ENCODE measurements around the gene PROM2.

DNA sequence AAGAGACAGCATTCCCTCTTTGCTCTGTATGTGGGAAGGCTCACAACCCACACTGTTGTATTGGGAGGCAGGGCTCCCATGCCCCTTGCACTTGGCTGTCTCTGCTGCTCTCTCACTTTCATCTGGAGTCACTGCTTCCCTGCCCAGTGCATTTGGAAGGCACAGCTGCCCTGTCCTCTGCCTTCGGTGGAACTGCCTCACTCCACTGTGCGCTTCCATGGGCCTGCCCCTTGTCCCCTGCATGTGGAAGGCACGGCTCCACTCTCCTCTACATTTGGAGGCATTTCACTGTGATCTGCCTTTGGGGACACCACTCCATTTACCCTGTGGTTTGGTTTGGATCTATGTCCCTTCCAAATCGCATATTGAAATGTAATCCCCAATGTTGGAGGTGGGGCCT lies 9.1 kb upstream of the PROM2 start:
- TF ChIP-seq POLR2A (IDR thresholded peaks at IDR 0.05), result no peak
- TF ChIP-seq, protein P1, sequence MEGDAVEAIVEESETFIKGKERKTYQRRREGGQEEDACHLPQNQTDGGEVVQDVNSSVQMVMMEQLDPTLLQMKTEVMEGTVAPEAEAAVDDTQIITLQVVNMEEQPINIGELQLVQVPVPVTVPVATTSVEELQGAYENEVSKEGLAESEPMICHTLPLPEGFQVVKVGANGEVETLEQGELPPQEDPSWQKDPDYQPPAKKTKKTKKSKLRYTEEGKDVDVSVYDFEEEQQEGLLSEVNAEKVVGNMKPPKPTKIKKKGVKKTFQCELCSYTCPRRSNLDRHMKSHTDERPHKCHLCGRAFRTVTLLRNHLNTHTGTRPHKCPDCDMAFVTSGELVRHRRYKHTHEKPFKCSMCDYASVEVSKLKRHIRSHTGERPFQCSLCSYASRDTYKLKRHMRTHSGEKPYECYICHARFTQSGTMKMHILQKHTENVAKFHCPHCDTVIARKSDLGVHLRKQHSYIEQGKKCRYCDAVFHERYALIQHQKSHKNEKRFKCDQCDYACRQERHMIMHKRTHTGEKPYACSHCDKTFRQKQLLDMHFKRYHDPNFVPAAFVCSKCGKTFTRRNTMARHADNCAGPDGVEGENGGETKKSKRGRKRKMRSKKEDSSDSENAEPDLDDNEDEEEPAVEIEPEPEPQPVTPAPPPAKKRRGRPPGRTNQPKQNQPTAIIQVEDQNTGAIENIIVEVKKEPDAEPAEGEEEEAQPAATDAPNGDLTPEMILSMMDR (IDR thresholded peaks at IDR 0.05), result no peak
- no peak for TF ChIP-seq POLR2AphosphoS5 (IDR thresholded peaks at IDR 0.05)
